ENCODE measurements around the gene ZBTB12. TPM values are rescaled to one million over a fixed set of nuclear protein-coding genes. Genes with fewer than 3 reads are reported as not detected.

Gene ZBTB12
- total and polyA plus RNA-seq, 2 of the 13 experiments (the other 11 are each of a cell fraction or from before 2014, with no cell fraction given) = 4.8 to 6.0 TPM

DNA sequence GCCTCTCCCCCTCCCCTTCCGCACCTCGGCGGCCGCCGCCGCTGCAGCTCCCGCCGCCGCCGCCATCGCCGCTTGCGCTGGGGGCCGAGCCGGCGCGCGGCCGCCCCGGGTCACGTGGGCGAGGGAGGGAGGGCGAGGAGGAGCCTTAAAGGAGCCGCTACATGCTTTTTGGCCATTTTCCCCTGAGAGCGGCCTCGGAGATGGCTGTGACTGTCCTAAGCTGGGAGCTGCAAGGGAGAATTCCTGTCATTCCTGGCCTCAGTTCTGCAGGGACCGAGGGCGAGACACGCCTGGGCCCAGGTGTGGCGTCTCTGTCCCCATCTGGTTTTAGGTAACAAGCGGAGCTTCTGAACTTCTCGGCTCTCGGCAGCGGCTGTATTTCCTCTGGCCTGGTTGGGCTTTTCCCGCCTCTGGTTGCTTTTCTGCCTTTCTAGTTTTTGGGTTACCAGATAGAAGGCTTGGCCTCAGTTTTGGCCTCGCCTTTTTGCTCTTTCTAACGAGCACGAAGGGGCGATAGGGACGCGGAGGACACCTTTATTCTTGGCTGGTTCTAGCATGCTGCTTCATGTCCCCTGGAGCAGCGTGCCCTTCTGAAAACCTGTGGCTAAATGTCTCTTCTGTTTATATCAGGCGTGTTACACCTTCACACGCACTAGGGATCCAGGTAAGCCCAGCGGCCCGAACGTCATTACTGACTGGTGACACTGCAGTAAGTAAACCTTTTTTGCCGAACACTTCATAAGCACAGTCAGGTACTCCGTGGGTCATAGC, 4.1 kb downstream of the ZBTB12 start, which contains the start of gene EHMT2 (continued):
- TF ChIP-seq SP4 (CRISPR knock-in tag; IDR thresholded peaks at IDR 0.05) (peak; percentile 53; the same call in 1 of the 2 replicates), SALL2 (CRISPR knock-in tag; IDR thresholded peaks at IDR 0.05) (no peak), CREB1 (IDR thresholded peaks at IDR 0.05) (peak; percentile 44; the same call in 1 of the 2 replicates), CREB1 (CRISPR knock-in tag; IDR thresholded peaks at IDR 0.05) (no peak), LCORL (IDR thresholded peaks at IDR 0.05) (no peak), LCORL (CRISPR knock-in tag; IDR thresholded peaks at IDR 0.05) (0 out of 2 replicates have a peak, but pooled peaks have one; percentile 40), CCDC6 (CRISPR knock-in tag; IDR thresholded peaks at IDR 0.05) (0 out of 2 replicates have a peak, but pooled peaks have one; percentile 32), TAF1 (CRISPR knock-in tag; IDR thresholded peaks at IDR 0.05) (peak; percentile 77), MTF1 (CRISPR knock-in tag; IDR thresholded peaks at IDR 0.05) (no peak), RAD21 (CRISPR knock-in tag; IDR thresholded peaks at IDR 0.05) (0 out of 2 replicates have a peak, but pooled peaks have one; percentile 11), YEATS4 (CRISPR knock-in tag; IDR thresholded peaks at IDR 0.05; ENCODE audit: borderline replicate concordance) (no peak), GATA4 (IDR thresholded peaks at IDR 0.05; ENCODE audit: borderline replicate concordance, low read depth) (no peak), ZNF33B (CRISPR knock-in tag; IDR thresholded peaks at IDR 0.05) (no peak; the same call in 1 of the 2 replicates), NR1H2 (CRISPR knock-in tag; IDR thresholded peaks at IDR 0.05; ENCODE audit: borderline replicate concordance, low read depth) (0 out of 2 replicates have a peak, but pooled peaks have one; percentile 53), ZKSCAN1 (IDR thresholded peaks at IDR 0.05; ENCODE audit: low read length) (no peak), ZNF7 (CRISPR knock-in tag; IDR thresholded peaks at IDR 0.05) (no peak)
- TF ChIP-seq, protein P1, sequence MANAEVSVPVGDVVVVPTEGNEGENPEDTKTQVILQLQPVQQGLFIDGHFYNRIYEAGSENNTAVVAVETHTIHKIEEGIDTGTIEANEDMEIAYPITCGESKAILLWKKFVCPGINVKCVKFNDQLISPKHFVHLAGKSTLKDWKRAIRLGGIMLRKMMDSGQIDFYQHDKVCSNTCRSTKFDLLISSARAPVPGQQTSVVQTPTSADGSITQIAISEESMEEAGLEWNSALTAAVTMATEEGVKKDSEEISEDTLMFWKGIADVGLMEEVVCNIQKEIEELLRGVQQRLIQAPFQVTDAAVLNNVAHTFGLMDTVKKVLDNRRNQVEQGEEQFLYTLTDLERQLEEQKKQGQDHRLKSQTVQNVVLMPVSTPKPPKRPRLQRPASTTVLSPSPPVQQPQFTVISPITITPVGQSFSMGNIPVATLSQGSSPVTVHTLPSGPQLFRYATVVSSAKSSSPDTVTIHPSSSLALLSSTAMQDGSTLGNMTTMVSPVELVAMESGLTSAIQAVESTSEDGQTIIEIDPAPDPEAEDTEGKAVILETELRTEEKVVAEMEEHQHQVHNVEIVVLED (CRISPR knock-in tag; IDR thresholded peaks at IDR 0.05; ENCODE audit: borderline replicate concordance) = peak; percentile 29; the same call in 1 of the 2 replicates
- TF ChIP-seq, protein P2, sequence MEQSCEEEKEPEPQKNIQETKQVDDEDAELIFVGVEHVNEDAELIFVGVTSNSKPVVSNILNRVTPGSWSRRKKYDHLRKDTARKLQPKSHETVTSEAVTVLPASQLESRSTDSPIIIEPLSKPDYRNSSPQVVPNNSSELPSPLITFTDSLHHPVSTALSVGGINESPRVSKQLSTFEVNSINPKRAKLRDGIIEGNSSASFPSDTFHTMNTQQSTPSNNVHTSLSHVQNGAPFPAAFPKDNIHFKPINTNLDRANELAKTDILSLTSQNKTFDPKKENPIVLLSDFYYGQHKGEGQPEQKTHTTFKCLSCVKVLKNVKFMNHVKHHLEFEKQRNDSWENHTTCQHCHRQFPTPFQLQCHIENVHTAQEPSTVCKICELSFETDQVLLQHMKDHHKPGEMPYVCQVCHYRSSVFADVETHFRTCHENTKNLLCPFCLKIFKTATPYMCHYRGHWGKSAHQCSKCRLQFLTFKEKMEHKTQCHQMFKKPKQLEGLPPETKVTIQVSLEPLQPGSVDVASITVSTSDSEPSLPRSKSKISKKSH (CRISPR knock-in tag; IDR thresholded peaks at IDR 0.05; ENCODE audit: borderline replicate concordance) = peak; percentile 71; the same call in 1 of the 2 replicates
- TF ChIP-seq, protein P3, sequence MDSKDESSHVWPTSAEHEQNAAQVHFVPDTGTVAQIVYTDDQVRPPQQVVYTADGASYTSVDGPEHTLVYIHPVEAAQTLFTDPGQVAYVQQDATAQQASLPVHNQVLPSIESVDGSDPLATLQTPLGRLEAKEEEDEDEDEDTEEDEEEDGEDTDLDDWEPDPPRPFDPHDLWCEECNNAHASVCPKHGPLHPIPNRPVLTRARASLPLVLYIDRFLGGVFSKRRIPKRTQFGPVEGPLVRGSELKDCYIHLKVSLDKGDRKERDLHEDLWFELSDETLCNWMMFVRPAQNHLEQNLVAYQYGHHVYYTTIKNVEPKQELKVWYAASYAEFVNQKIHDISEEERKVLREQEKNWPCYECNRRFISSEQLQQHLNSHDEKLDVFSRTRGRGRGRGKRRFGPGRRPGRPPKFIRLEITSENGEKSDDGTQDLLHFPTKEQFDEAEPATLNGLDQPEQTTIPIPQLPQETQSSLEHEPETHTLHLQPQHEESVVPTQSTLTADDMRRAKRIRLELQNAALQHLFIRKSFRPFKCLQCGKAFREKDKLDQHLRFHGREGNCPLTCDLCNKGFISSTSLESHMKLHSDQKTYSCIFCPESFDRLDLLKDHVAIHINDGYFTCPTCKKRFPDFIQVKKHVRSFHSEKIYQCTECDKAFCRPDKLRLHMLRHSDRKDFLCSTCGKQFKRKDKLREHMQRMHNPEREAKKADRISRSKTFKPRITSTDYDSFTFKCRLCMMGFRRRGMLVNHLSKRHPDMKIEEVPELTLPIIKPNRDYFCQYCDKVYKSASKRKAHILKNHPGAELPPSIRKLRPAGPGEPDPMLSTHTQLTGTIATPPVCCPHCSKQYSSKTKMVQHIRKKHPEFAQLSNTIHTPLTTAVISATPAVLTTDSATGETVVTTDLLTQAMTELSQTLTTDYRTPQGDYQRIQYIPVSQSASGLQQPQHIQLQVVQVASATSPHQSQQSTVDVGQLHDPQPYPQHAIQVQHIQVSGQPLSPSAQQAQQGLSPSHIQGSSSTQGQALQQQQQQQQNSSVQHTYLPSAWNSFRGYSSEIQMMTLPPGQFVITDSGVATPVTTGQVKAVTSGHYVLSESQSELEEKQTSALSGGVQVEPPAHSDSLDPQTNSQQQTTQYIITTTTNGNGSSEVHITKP (CRISPR knock-in tag; IDR thresholded peaks at IDR 0.05; ENCODE audit: low read depth) = peak; percentile 45; the same call in 1 of the 2 replicates
- TF ChIP-seq, protein P4, sequence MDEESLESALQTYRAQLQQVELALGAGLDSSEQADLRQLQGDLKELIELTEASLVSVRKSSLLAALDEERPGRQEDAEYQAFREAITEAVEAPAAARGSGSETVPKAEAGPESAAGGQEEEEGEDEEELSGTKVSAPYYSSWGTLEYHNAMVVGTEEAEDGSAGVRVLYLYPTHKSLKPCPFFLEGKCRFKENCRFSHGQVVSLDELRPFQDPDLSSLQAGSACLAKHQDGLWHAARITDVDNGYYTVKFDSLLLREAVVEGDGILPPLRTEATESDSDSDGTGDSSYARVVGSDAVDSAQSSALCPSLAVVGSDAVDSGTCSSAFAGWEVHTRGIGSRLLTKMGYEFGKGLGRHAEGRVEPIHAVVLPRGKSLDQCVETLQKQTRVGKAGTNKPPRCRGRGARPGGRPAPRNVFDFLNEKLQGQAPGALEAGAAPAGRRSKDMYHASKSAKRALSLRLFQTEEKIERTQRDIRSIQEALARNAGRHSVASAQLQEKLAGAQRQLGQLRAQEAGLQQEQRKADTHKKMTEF (CRISPR knock-in tag; IDR thresholded peaks at IDR 0.05) = 0 out of 2 replicates have a peak, but pooled peaks have one; percentile 18

All from HepG2 (cell line).